Upper lobe of left lung (tissue), 6 donors: ENCODE measurements around the gene ITK. TPM values are rescaled to one million over a fixed set of nuclear protein-coding genes. Genes with fewer than 3 reads are reported as not detected.

Experiments used
- ATAC-seq, 2 donors: fragments of 200-7000 bp; cut with Tn5 transposase; one replicate each; pipeline ENCODE4 v1.9.1; 2022; ENCODE audit warnings: mild to moderate bottlenecking in 2 of 2, moderate library complexity in 2 of 2; ENCODE audit not compliant: low FRiP score in 2 of 2
- DNase-seq, 2 donors: peaks; one replicate each; pipeline ENCODE4 v3.0.0-alpha.2; 2019 to 2020
- H3K27ac ChIP-seq, 4 donors: fragments of 200-600 bp; sonication (generic); one replicate each; pipeline ENCODE4 v1.5.1; 2016 to 2019
- H3K27me3 ChIP-seq, 4 donors: fragments of 200-600 bp; sonication (generic); one replicate each; pipeline ENCODE4 v1.5.1; 2017 to 2019
- H3K36me3 ChIP-seq, 4 donors: fragments of 200-600 bp; sonication (generic); one replicate each; pipeline ENCODE4 v1.5.1; 2016 to 2019
- H3K4me1 ChIP-seq, 4 donors: fragments of 200-600 bp; sonication (generic); one replicate each; pipeline ENCODE4 v1.5.1; 2018 to 2019
- H3K4me3 ChIP-seq, 4 donors: fragments of 200-600 bp; sonication (generic); one replicate each; pipeline ENCODE4 v1.5.1; 2017 to 2019; ENCODE audit warnings: mild to moderate bottlenecking in 2 of 4, moderate library complexity in 1 of 4
- H3K9me3 ChIP-seq, 4 donors: fragments of 200-600 bp; sonication (generic); one replicate each; pipeline ENCODE4 v1.5.1; 2018 to 2019
- CTCF ChIP-seq, 6 experiments: fragments of 450-650 bp in 4 of 6; fragments of 200-600 bp in 2 of 6; sonication (generic) in 2 of 6; IDR thresholded peaks; one replicate each; pipeline ENCODE4 v1.5.1; 2016 to 2019; ENCODE audit warnings: antibody characterized with exemption in 6 of 6
- EP300 ChIP-seq, 4 donors: sonication (generic); formaldehyde crosslinking; IDR thresholded peaks; one replicate each; pipeline ENCODE4 v1.5.1; 2017; ENCODE audit warnings: antibody characterized with exemption in 4 of 4, control low read depth in 2 of 4
- POLR2A ChIP-seq, 4 donors: fragments of 450-650 bp; IDR thresholded peaks; one replicate each; pipeline ENCODE4 v1.5.1; 2016 to 2017; ENCODE audit warnings: antibody characterized with exemption in 4 of 4, mild to moderate bottlenecking in 2 of 4
- POLR2AphosphoS5 ChIP-seq, 2 donors: sonication (generic); formaldehyde crosslinking; IDR thresholded peaks; one replicate each; pipeline ENCODE4 v1.5.1; 2017; ENCODE audit warnings: antibody characterized with exemption in 2 of 2
- WGBS, 2 donors: methylation state at CpG; one replicate each; pipeline ENCODE4 v1.1.5; 2017 to 2018; 5-methylcytosine and 5-hydroxymethylcytosine counted together
- total RNA-seq, 6 donors: library from RNA; depleted of rRNA in 4 of 6; stranded (reverse); fragments of >200 nt in 4 of 6; gene quantifications; one replicate each; pipeline versions ENCODE4 v1.1.0 to v1.2.1, GENCODE V29; 2016 to 2021
- donor health status: DM: no; HTN: no; CAD: no; lungs with moderate emphysema.
- donor health status: DM: no; HTN: yes; CAD: no; lungs with severe emphysema.

ITK gene
- total RNA-seq, 6 donors from 2014 or later = 5.0 to 15.2 (median 7.0) TPM

GRCh38 chr5:157142317-157143126, 38.1 kb upstream of the ITK start, which contains the start of gene MED7:
Gene MED7, minus strand, starts transcription at chr5:157142865. Its CDS starts 3,434 bp downstream, at chr5:157139431.
- Histone ChIP-seq H3K4me1 (peaks cover 9 to 18% (median 13%) of the 10 kb centered on the region in 4 donors), H3K27me3 (no peaks in the 10 kb centered on the region), H3K36me3 (peaks cover under 1 to 17% (median 7%) of the 10 kb centered on the region in 4 donors), H3K9me3 (no peaks in the 10 kb centered on the region), H3K4me3 (peak within 1 kb of the TSS; percentile 72 to 95 (median 84)), H3K27ac (peak within 1 kb of the TSS; percentile 89 to 97 (median 93))
- ATAC-seq (peak; percentile 99 to 100), DNase-seq (peak; percentile 87 to 95)
- TF ChIP-seq CTCF (IDR thresholded peaks at IDR 0.05) (no peak), POLR2AphosphoS5 (IDR thresholded peaks at IDR 0.05) (peak; percentile 82 to 83), POLR2A (IDR thresholded peaks at IDR 0.05) (peak in 3 of 4 donors; percentile 65 to 87 (median 66)), EP300 (IDR thresholded peaks at IDR 0.05) (no peak)
- WGBS, 2 donors = 0 to 1% methylated on average over 31 to 41 of the region's 48 CpGs

GRCh38 chr5:157143127-157143971, 37.3 kb upstream of the ITK start:
- no peaks in the 10 kb centered on the region for H3K9me3 ChIP-seq
- ATAC-seq = peak; percentile 77 to 79
- H3K4me3 ChIP-seq = peak overlapping the region; percentile 25 to 95 (median 84)
- 6 to 22% methylated on average over 33 of the region's 33 CpGs for WGBS, 2 donors
- peaks cover 0 to 9% (median 4%) of the 10 kb centered on the region in 4 donors for H3K36me3 ChIP-seq
- no peaks in the 10 kb centered on the region for H3K27me3 ChIP-seq
- peak in 1 of 2 donors; percentile 39 for DNase-seq
- TF ChIP-seq POLR2A (IDR thresholded peaks at IDR 0.05) = peak in 1 of 4 donors; percentile 2
- TF ChIP-seq EP300 (IDR thresholded peaks at IDR 0.05) = no peak
- H3K4me1 ChIP-seq = peaks cover 9 to 18% (median 13%) of the 10 kb centered on the region in 4 donors
- peak overlapping the region; percentile 89 to 97 (median 93) for H3K27ac ChIP-seq

GRCh38 chr5:157148734-157149615, 31.7 kb upstream of the ITK start:
- ATAC-seq = peak; percentile 69 to 90
- H3K36me3 ChIP-seq = no peaks in the 10 kb centered on the region
- DNase-seq = peak in 1 of 2 donors; percentile 56
- H3K9me3 ChIP-seq = no peaks in the 10 kb centered on the region
- H3K4me3 ChIP-seq = no peak overlapping the region
- TF ChIP-seq CTCF (IDR thresholded peaks at IDR 0.05) (peak; percentile 60 to 87 (median 80)), POLR2A (IDR thresholded peaks at IDR 0.05) (no peak)
- WGBS, 2 donors = 78% methylated on average over 14 of the region's 14 CpGs
- no peak overlapping the region for H3K27ac ChIP-seq
- H3K27me3 ChIP-seq = no peaks in the 10 kb centered on the region
- peaks cover 0 to 2% (median under 1%) of the 10 kb centered on the region in 4 donors for H3K4me1 ChIP-seq

- WGBS, 2 donors = 93 to 96% methylated on average over 3 of the region's 3 CpGs
- Histone ChIP-seq H3K27me3 (no peaks in the 10 kb centered on the region), H3K36me3 (no peaks in the 10 kb centered on the region), H3K4me3 (no peak overlapping the region), H3K4me1 (no peaks in the 10 kb centered on the region), H3K27ac (no peak overlapping the region), H3K9me3 (no peaks in the 10 kb centered on the region)
- no peak for ATAC-seq
- TF ChIP-seq EP300 (IDR thresholded peaks at IDR 0.05) (no peak), CTCF (IDR thresholded peaks at IDR 0.05) (no peak)
- DNase-seq = no peak
Measured at GRCh38 chr5:157150995-157151394, 29.6 kb upstream of the ITK start.
